ENCODE measurements around the gene UBN1.

DNA sequence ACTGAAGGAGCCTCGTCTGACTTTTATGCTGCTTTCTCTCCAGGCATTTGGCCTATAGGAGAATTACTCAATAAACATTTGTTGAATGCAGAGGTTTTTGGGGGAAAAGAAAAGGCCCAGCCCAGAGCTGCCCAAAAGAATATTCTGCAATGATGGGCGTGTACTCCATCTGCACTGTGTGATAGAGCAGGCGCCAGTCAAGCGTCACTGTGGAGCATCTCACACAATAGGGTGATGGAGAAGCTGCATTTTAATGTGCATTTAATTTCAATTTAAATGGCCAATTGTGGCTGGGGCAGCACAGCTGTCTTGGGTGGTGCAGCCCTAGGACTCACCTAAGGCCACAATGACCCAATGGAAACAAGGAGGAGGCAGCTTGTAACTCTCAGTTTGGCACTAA is 20.8 kb upstream of the UBN1 start:
- no peak for TF ChIP-seq CTCF (IDR thresholded peaks at IDR 0.05; ENCODE audit: low read depth, low read length, missing input control)
- TF ChIP-seq, protein P1, sequence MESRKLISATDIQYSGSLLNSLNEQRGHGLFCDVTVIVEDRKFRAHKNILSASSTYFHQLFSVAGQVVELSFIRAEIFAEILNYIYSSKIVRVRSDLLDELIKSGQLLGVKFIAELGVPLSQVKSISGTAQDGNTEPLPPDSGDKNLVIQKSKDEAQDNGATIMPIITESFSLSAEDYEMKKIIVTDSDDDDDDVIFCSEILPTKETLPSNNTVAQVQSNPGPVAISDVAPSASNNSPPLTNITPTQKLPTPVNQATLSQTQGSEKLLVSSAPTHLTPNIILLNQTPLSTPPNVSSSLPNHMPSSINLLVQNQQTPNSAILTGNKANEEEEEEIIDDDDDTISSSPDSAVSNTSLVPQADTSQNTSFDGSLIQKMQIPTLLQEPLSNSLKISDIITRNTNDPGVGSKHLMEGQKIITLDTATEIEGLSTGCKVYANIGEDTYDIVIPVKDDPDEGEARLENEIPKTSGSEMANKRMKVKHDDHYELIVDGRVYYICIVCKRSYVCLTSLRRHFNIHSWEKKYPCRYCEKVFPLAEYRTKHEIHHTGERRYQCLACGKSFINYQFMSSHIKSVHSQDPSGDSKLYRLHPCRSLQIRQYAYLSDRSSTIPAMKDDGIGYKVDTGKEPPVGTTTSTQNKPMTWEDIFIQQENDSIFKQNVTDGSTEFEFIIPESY (IDR thresholded peaks at IDR 0.05), result no peak

Measured in liver (tissue), 2 donors.